HEK293 (cell line): Measurements from ENCODE around the gene HNRNPL.
A peak's percentile ranks its signal among the peaks of the same experiment; 100 is the strongest.

Source experiments
- CTCF ChIA-PET: fragments of 350-600 bp; formaldehyde crosslinking; extraction: SDS; loops from one replicate; lab custom pipeline; 2021; ENCODE audit warnings: antibody characterized with exemption; lab: Yijun Ruan, JAX
- POLR2A ChIA-PET: fragments of 300-600 bp; formaldehyde crosslinking; extraction: SDS; loops from one replicate; lab custom pipeline; 2020; ENCODE audit warnings: antibody characterized with exemption, inconsistent platforms; lab: Yijun Ruan, JAX
- H3K27ac ChIP-seq: fragments of 200-500 bp; sonication (Bioruptor generic); 2 replicates; pipeline ENCODE4 v1.5.1; 2014; ENCODE audit warnings: low read depth, low read length, control low read depth, inconsistent platforms; ENCODE audit errors: extremely low read depth
- H3K36me3 ChIP-seq, 2 experiments: fragments of 200-500 bp in 1 of 2; sonication (Bioruptor generic) in 1 of 2; 1 replicate in 1 of 2; 2 replicates in 1 of 2; pipeline ENCODE4 v1.5.1; 2014 to 2017; ENCODE audit warnings: inconsistent platforms in 2 of 2, low read length in 2 of 2; ENCODE audit not compliant: control insufficient read depth in 2 of 2, insufficient read depth in 1 of 2
- H3K4me1 ChIP-seq: fragments of 200-500 bp; sonication (Bioruptor generic); 2 replicates; pipeline ENCODE4 v1.5.1; 2014; ENCODE audit warnings: mild to moderate bottlenecking, low read length, inconsistent platforms; ENCODE audit not compliant: control insufficient read depth, insufficient read depth
- H3K4me3 ChIP-seq: 2 replicates; pipeline ENCODE4 v1.5.1; 2011; ENCODE audit warnings: low read depth, mild to moderate bottlenecking, control low read depth, low read length, moderate library complexity
- H3K9me3 ChIP-seq: fragments of 200-500 bp; sonication (Bioruptor generic); 2 replicates; pipeline ENCODE4 v1.5.1; 2014; ENCODE audit warnings: low read depth, low read length, inconsistent platforms; ENCODE audit not compliant: control insufficient read depth, insufficient read depth
- BCL11A ChIP-seq: fragments of 450-650 bp; formaldehyde crosslinking; IDR thresholded peaks from 2 replicates; pipeline ENCODE4 v1.5.1; 2016; ENCODE audit warnings: low read depth, missing biosample characterization, missing genetic modification characterization
- KLF8 ChIP-seq: fragments of 450-650 bp; formaldehyde crosslinking; IDR thresholded peaks from 2 replicates; pipeline ENCODE4 v1.5.1; 2016; ENCODE audit warnings: missing biosample characterization, missing genetic modification characterization
- ZBTB17 ChIP-seq: fragments of 450-650 bp; formaldehyde crosslinking; IDR thresholded peaks from 2 replicates; pipeline ENCODE4 v1.5.1; 2016; ENCODE audit warnings: missing biosample characterization, missing genetic modification characterization
- ZBTB21 ChIP-seq: fragments of 450-650 bp; formaldehyde crosslinking; IDR thresholded peaks from 2 replicates; pipeline ENCODE4 v1.5.1; 2017; ENCODE audit warnings: missing biosample characterization, missing genetic modification characterization
- ZFP69B ChIP-seq: fragments of 450-650 bp; formaldehyde crosslinking; IDR thresholded peaks from 2 replicates; pipeline ENCODE4 v1.5.1; 2016; ENCODE audit warnings: missing biosample characterization, missing genetic modification characterization
- ZIC2 ChIP-seq: fragments of 450-650 bp; formaldehyde crosslinking; IDR thresholded peaks from 2 replicates; pipeline ENCODE4 v1.5.1; 2016; ENCODE audit warnings: missing biosample characterization, missing genetic modification characterization
- ZNF10 ChIP-seq: fragments of 450-650 bp; formaldehyde crosslinking; IDR thresholded peaks from 2 replicates; pipeline ENCODE4 v1.5.1; 2017; ENCODE audit warnings: missing biosample characterization, missing genetic modification characterization
- ZNF155 ChIP-seq: fragments of 450-650 bp; formaldehyde crosslinking; IDR thresholded peaks from 2 replicates; pipeline ENCODE4 v1.5.1; 2016; ENCODE audit warnings: missing biosample characterization, missing genetic modification characterization
- ZNF221 ChIP-seq: fragments of 450-650 bp; formaldehyde crosslinking; IDR thresholded peaks from 2 replicates; pipeline ENCODE4 v1.5.1; 2017; ENCODE audit warnings: missing biosample characterization, missing genetic modification characterization, borderline replicate concordance
- ZNF335 ChIP-seq: fragments of 450-650 bp; formaldehyde crosslinking; conservative IDR thresholded peaks from 2 replicates; pipeline ENCODE4 v1.5.1; 2016; ENCODE audit warnings: missing biosample characterization, missing genetic modification characterization
- ZNF600 ChIP-seq: fragments of 450-650 bp; formaldehyde crosslinking; IDR thresholded peaks from 2 replicates; pipeline ENCODE4 v1.5.1; 2016; ENCODE audit warnings: missing biosample characterization, missing genetic modification characterization
- ZNF624 ChIP-seq: fragments of 450-650 bp; formaldehyde crosslinking; IDR thresholded peaks from 2 replicates; pipeline ENCODE4 v1.5.1; 2017; ENCODE audit warnings: missing biosample characterization, missing genetic modification characterization
- ZNF629 ChIP-seq: fragments of 450-650 bp; formaldehyde crosslinking; IDR thresholded peaks from 2 replicates; pipeline ENCODE4 v1.5.1; 2017; ENCODE audit warnings: missing biosample characterization, missing genetic modification characterization
- ZNF768 ChIP-seq: fragments of 450-650 bp; formaldehyde crosslinking; IDR thresholded peaks from 2 replicates; pipeline ENCODE4 v1.5.1; 2018; ENCODE audit warnings: missing biosample characterization, mild to moderate bottlenecking, missing genetic modification characterization
- ZSCAN30 ChIP-seq: fragments of 450-650 bp; IDR thresholded peaks from 2 replicates; pipeline ENCODE4 v1.5.1; 2018; ENCODE audit warnings: missing biosample characterization, mild to moderate bottlenecking, missing genetic modification characterization, moderate library complexity
- ZXDB ChIP-seq: fragments of 450-650 bp; formaldehyde crosslinking; IDR thresholded peaks from 2 replicates; pipeline ENCODE4 v1.5.1; 2016; ENCODE audit warnings: missing biosample characterization, missing genetic modification characterization
- TF ChIP-seq, protein P1 (sequence below): fragments of 450-650 bp; IDR thresholded peaks from 2 replicates; pipeline ENCODE4 v1.5.1; 2018; ENCODE audit warnings: missing biosample characterization, mild to moderate bottlenecking, missing genetic modification characterization
- TF ChIP-seq, protein P2 (sequence below): fragments of 450-650 bp; formaldehyde crosslinking; IDR thresholded peaks from 2 replicates; pipeline ENCODE4 v1.5.1; 2016; ENCODE audit warnings: missing biosample characterization, missing genetic modification characterization
- TF ChIP-seq, protein P3 (sequence below): fragments of 450-650 bp; formaldehyde crosslinking; IDR thresholded peaks from 2 replicates; pipeline ENCODE4 v1.5.1; 2016; ENCODE audit warnings: missing biosample characterization, missing genetic modification characterization, borderline replicate concordance
- TF ChIP-seq, protein P4 (sequence below): fragments of 450-650 bp; formaldehyde crosslinking; IDR thresholded peaks from 2 replicates; pipeline ENCODE4 v1.5.1; 2016; ENCODE audit warnings: missing biosample characterization, missing genetic modification characterization
- TF ChIP-seq, protein P5 (sequence below): fragments of 450-650 bp; formaldehyde crosslinking; IDR thresholded peaks from 2 replicates; pipeline ENCODE4 v1.5.1; 2016; ENCODE audit warnings: missing biosample characterization, missing genetic modification characterization
- TF ChIP-seq, protein P6 (sequence below): fragments of 450-650 bp; formaldehyde crosslinking; IDR thresholded peaks from 2 replicates; pipeline ENCODE4 v1.5.1; 2016; ENCODE audit warnings: missing biosample characterization, missing genetic modification characterization
- TF ChIP-seq, protein P7 (sequence below): fragments of 450-650 bp; formaldehyde crosslinking; IDR thresholded peaks from 2 replicates; pipeline ENCODE4 v1.5.1; 2016; ENCODE audit warnings: missing biosample characterization, missing genetic modification characterization

The HNRNPL gene

DNA sequence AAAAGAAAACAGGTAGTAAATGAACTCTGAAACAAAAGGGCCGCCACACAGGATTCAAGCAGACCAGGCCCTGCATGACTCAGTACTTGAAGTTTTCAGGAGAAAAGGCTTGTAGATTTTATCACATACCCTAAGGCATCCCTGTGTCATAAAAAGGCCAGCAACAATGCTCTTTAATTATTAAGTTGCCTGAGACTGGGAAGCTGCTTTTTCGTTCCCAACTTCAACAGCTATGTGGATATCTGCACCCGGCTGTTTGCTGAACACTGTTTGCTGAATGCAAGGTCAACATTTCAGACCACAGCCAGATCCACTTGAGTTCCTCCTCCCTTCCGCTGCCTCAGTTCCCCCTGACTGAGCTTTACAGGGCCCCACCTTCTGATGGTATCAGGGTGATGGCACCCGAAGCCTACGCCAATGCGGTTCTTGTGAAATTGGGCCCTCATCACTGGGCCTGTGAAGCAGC lies 12.1 kb downstream of the HNRNPL start (continued):
- TF ChIP-seq, protein P1, sequence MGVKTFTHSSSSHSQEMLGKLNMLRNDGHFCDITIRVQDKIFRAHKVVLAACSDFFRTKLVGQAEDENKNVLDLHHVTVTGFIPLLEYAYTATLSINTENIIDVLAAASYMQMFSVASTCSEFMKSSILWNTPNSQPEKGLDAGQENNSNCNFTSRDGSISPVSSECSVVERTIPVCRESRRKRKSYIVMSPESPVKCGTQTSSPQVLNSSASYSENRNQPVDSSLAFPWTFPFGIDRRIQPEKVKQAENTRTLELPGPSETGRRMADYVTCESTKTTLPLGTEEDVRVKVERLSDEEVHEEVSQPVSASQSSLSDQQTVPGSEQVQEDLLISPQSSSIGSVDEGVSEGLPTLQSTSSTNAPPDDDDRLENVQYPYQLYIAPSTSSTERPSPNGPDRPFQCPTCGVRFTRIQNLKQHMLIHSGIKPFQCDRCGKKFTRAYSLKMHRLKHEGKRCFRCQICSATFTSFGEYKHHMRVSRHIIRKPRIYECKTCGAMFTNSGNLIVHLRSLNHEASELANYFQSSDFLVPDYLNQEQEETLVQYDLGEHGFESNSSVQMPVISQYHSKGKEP (tag by site-specific recombination) = peak; percentile 72; the same call in 1 of the 2 replicates
- TF ChIP-seq BCL11A (tag by site-specific recombination) (peak; percentile 73; the same call in 1 of the 2 replicates), ZFP69B (0 out of 2 replicates have a peak, but pooled peaks have one; percentile 34), ZNF624 (tag by site-specific recombination) (no peak), ZSCAN30 (tag by site-specific recombination) (0 out of 2 replicates have a peak, but pooled peaks have one; percentile 7), ZNF629 (tag by site-specific recombination) (peak; percentile 51; the same call in 1 of the 2 replicates), ZBTB17 (no peak), ZNF221 (no peak), ZXDB (tag by site-specific recombination) (peak; percentile 17; the same call in 1 of the 2 replicates), ZBTB21 (tag by site-specific recombination) (no peak), KLF8 (tag by site-specific recombination) (peak; percentile 51; the same call in 1 of the 2 replicates)
- TF ChIP-seq, protein P2, sequence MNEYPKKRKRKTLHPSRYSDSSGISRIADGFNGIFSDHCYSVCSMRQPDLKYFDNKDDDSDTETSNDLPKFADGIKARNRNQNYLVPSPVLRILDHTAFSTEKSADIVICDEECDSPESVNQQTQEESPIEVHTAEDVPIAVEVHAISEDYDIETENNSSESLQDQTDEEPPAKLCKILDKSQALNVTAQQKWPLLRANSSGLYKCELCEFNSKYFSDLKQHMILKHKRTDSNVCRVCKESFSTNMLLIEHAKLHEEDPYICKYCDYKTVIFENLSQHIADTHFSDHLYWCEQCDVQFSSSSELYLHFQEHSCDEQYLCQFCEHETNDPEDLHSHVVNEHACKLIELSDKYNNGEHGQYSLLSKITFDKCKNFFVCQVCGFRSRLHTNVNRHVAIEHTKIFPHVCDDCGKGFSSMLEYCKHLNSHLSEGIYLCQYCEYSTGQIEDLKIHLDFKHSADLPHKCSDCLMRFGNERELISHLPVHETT = peak; percentile 52; the same call in 1 of the 2 replicates
- TF ChIP-seq, protein P3, sequence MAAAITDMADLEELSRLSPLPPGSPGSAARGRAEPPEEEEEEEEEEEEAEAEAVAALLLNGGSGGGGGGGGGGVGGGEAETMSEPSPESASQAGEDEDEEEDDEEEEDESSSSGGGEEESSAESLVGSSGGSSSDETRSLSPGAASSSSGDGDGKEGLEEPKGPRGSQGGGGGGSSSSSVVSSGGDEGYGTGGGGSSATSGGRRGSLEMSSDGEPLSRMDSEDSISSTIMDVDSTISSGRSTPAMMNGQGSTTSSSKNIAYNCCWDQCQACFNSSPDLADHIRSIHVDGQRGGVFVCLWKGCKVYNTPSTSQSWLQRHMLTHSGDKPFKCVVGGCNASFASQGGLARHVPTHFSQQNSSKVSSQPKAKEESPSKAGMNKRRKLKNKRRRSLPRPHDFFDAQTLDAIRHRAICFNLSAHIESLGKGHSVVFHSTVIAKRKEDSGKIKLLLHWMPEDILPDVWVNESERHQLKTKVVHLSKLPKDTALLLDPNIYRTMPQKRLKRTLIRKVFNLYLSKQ (tag by site-specific recombination) = no peak
- TF ChIP-seq, protein P4, sequence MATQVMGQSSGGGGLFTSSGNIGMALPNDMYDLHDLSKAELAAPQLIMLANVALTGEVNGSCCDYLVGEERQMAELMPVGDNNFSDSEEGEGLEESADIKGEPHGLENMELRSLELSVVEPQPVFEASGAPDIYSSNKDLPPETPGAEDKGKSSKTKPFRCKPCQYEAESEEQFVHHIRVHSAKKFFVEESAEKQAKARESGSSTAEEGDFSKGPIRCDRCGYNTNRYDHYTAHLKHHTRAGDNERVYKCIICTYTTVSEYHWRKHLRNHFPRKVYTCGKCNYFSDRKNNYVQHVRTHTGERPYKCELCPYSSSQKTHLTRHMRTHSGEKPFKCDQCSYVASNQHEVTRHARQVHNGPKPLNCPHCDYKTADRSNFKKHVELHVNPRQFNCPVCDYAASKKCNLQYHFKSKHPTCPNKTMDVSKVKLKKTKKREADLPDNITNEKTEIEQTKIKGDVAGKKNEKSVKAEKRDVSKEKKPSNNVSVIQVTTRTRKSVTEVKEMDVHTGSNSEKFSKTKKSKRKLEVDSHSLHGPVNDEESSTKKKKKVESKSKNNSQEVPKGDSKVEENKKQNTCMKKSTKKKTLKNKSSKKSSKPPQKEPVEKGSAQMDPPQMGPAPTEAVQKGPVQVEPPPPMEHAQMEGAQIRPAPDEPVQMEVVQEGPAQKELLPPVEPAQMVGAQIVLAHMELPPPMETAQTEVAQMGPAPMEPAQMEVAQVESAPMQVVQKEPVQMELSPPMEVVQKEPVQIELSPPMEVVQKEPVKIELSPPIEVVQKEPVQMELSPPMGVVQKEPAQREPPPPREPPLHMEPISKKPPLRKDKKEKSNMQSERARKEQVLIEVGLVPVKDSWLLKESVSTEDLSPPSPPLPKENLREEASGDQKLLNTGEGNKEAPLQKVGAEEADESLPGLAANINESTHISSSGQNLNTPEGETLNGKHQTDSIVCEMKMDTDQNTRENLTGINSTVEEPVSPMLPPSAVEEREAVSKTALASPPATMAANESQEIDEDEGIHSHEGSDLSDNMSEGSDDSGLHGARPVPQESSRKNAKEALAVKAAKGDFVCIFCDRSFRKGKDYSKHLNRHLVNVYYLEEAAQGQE = no peak
- TF ChIP-seq, protein P5, sequence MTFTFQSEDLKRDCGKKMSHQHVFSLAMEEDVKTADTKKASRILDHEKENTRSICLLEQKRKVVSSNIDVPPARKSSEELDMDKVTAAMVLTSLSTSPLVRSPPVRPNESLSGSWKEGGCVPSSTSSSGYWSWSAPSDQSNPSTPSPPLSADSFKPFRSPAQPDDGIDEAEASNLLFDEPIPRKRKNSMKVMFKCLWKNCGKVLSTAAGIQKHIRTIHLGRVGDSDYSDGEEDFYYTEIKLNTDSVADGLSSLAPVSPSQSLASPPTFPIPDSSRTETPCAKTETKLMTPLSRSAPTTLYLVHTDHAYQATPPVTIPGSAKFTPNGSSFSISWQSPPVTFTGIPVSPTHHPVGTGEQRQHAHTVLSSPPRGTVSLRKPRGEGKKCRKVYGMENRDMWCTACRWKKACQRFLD (tag by site-specific recombination) = no peak

DNA sequence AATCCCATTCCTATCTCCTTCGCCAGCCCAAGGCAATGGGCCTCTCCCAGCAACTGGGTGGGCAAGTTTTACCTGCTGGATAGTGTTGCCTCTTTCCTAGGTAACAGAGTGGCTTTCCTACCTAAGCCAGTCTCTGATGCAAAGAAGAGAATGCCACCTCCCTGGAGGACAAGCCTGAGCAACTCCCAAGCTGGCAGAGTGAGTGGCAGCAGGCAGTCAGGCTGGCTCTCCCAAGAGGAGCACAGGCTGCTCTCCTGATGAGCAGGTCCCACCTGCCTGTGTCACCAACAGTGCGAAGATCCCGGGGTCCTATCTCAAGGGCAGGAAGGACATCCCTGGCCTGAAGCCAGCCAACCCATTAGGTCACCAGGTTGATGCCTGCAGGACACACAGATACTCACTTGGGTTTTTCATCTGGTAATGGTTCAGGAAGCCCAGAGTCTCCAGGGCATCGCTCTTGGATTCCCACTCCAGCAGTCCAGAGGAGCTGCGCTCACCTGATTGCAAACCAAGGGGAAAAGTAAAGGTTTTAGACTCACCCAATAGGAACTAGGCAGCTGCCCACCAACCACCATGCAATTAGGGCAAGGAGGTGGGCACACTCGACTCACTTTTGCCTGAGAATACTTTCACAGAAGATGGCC lies 12.7 kb downstream of the HNRNPL start:
- CTCF ChIA-PET = interaction anchor here (0.6 to 1.2 kb wide), 6 partner anchors 50 to 432 kb away, joined by 3 to 6 read pairs (median 3); no protein-coding TSS in a partner anchor
- peak overlapping the region; percentile 63 for H3K27ac ChIP-seq
- H3K4me3 ChIP-seq = no peak overlapping the region
- peaks cover 69 to 73% of the 10 kb centered on the region in 2 experiments for H3K36me3 ChIP-seq
- POLR2A ChIA-PET = interaction anchor here (1.2 to 4.6 kb wide), 4 partner anchors 11 to 93 kb away, joined by 3 to 67 read pairs (median 6); partner anchors contain the start of genes HNRNPL, MRPS12 and SARS2
- H3K4me1 ChIP-seq = peaks cover 13% of the 10 kb centered on the region
- TF ChIP-seq ZNF10 (tag by site-specific recombination) (peak; percentile 27; the same call in 1 of the 2 replicates), ZBTB17 (peak; percentile 48), ZNF768 (no peak), ZNF335 (tag by site-specific recombination) (peak; percentile 86), ZNF600 (tag by site-specific recombination) (peak; percentile 59; the same call in 1 of the 2 replicates), ZNF155 (tag by site-specific recombination) (no peak), ZIC2 (tag by site-specific recombination) (peak; percentile 77)
- TF ChIP-seq, protein P6, sequence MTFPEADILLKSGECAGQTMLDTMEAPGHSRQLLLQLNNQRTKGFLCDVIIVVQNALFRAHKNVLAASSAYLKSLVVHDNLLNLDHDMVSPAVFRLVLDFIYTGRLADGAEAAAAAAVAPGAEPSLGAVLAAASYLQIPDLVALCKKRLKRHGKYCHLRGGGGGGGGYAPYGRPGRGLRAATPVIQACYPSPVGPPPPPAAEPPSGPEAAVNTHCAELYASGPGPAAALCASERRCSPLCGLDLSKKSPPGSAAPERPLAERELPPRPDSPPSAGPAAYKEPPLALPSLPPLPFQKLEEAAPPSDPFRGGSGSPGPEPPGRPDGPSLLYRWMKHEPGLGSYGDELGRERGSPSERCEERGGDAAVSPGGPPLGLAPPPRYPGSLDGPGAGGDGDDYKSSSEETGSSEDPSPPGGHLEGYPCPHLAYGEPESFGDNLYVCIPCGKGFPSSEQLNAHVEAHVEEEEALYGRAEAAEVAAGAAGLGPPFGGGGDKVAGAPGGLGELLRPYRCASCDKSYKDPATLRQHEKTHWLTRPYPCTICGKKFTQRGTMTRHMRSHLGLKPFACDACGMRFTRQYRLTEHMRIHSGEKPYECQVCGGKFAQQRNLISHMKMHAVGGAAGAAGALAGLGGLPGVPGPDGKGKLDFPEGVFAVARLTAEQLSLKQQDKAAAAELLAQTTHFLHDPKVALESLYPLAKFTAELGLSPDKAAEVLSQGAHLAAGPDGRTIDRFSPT (tag by site-specific recombination) = 0 out of 2 replicates have a peak, but pooled peaks have one; percentile 8
- TF ChIP-seq, protein P7, sequence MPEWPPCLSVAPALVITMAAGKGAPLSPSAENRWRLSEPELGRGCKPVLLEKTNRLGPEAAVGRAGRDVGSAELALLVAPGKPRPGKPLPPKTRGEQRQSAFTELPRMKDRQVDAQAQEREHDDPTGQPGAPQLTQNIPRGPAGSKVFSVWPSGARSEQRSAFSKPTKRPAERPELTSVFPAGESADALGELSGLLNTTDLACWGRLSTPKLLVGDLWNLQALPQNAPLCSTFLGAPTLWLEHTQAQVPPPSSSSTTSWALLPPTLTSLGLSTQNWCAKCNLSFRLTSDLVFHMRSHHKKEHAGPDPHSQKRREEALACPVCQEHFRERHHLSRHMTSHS = no peak
- TF ChIP-seq, all 188 proteins: peak for 6
- H3K9me3 ChIP-seq = no peaks in the 10 kb centered on the region
